ENCODE data around the gene EPN2.

The EPN2 gene

GRCh38 chr17:19384723-19385391 lies 147.7 kb downstream of the EPN2 start:
- DNase-seq: peak; percentile 85

GRCh38 chr17:19385521-19385983 lies 148.4 kb downstream of the EPN2 start:
- DNase-seq: no peak
